ENCODE measurements around the gene S100A10. TPM values are rescaled to one million over a fixed set of nuclear protein-coding genes. Genes with fewer than 3 reads are reported as not detected.

Gene S100A10
- total RNA-seq, 1 donor from 2014 or later = 245 TPM

GRCh38 chr1:151989211-151989862 is 4.3 kb downstream of the S100A10 start:
- no peak overlapping the region for H3K4me3 Mint-ChIP-seq (ENCODE audit: unreplicated experiment)
- no peak for DNase-seq
- H3K27me3 Mint-ChIP-seq (ENCODE audit: unreplicated experiment) = peaks cover 8% of the 10 kb centered on the region
- TF ChIP-seq CTCF (IDR thresholded peaks at IDR 0.05; ENCODE audit: partially characterized antibody, unreplicated experiment) = no peak
- no peaks in the 10 kb centered on the region for H3K36me3 Mint-ChIP-seq (ENCODE audit: unreplicated experiment)
- peaks cover 4% of the 10 kb centered on the region for H3K9me3 Mint-ChIP-seq (ENCODE audit: unreplicated experiment)
- no peak overlapping the region for H3K27ac Mint-ChIP-seq (ENCODE audit: unreplicated experiment)
- peaks cover 6% of the 10 kb centered on the region for H3K4me1 Mint-ChIP-seq (ENCODE audit: low read depth, unreplicated experiment)

DNA sequence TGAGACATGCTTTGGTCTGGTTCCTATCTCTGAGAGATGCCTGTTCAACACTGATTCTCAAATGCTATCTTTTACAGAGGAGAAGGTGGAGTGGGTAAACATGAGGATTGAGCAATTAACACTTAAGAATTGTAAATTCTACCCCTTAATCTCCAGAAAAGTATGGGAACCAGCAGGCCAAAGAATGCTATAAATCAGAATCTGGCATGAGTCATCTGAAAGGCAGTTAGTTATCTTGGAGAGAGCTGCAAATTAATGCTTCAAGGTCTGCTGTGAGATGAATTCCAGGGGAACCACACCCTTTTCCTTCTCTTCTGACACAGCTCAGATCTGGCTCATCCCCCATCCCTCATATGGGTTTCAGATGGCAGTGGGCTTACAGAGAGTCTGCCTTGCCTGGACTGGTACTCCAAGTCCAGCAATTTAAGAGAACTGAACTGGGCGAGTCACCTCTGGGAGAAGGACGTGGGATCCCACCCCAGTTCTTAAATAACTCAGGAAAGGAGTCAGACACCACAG is 5.2 kb downstream of the S100A10 start:
- H3K4me3 Mint-ChIP-seq (ENCODE audit: unreplicated experiment) = no peak overlapping the region
- H3K27ac Mint-ChIP-seq (ENCODE audit: unreplicated experiment) = no peak overlapping the region
- H3K9me3 Mint-ChIP-seq (ENCODE audit: unreplicated experiment) = peaks cover 4% of the 10 kb centered on the region
- H3K4me1 Mint-ChIP-seq (ENCODE audit: low read depth, unreplicated experiment) = peaks cover 6% of the 10 kb centered on the region
- no peaks in the 10 kb centered on the region for H3K36me3 Mint-ChIP-seq (ENCODE audit: unreplicated experiment)
- DNase-seq = no peak
- no peak for TF ChIP-seq CTCF (IDR thresholded peaks at IDR 0.05; ENCODE audit: partially characterized antibody, unreplicated experiment)
- H3K27me3 Mint-ChIP-seq (ENCODE audit: unreplicated experiment) = peaks cover 8% of the 10 kb centered on the region

- no peak for DNase-seq
- H3K27ac Mint-ChIP-seq (ENCODE audit: unreplicated experiment) = no peak overlapping the region
- peaks cover 9% of the 10 kb centered on the region for H3K4me1 Mint-ChIP-seq (ENCODE audit: low read depth, unreplicated experiment)
Measured at GRCh38 chr1:151986501-151987190, 7.0 kb downstream of the S100A10 start.

DNA sequence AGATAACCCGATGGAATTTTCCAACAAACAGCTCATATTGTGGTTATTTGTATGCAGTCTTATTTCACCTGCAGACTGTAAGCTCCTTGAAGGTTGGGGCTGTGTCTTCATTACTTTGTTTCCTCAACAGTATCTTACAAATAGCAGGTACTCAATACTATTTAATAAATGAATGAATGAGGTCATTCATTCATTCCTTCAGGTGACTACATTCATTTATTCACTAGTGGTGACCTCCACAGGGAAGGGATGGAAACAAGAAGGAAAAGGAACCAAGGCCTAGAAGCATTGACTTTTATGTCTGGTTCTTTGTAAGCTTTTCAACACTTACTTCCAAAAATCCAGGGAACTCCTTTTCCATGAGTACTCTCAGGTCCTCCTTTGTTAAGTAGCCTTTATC is 7.9 kb downstream of the S100A10 start:
- no peaks in the 10 kb centered on the region for H3K36me3 Mint-ChIP-seq (ENCODE audit: unreplicated experiment)

More at GRCh38 chr1:151986501-151987190, 7.0 kb downstream of the S100A10 start:
- TF ChIP-seq CTCF (IDR thresholded peaks at IDR 0.05; ENCODE audit: partially characterized antibody, unreplicated experiment) = no peak
- Mint-ChIP-seq H3K9me3 (ENCODE audit: unreplicated experiment) (peaks cover under 1% of the 10 kb centered on the region), H3K27me3 (ENCODE audit: unreplicated experiment) (no peaks in the 10 kb centered on the region), H3K36me3 (ENCODE audit: unreplicated experiment) (no peaks in the 10 kb centered on the region), H3K4me3 (ENCODE audit: unreplicated experiment) (no peak overlapping the region)

More for the DNA sequence above, 7.9 kb downstream of the S100A10 start:
- no peaks in the 10 kb centered on the region for H3K27me3 Mint-ChIP-seq (ENCODE audit: unreplicated experiment)
- H3K4me3 Mint-ChIP-seq (ENCODE audit: unreplicated experiment) = no peak overlapping the region
- no peak for DNase-seq
- peaks cover 8% of the 10 kb centered on the region for H3K4me1 Mint-ChIP-seq (ENCODE audit: low read depth, unreplicated experiment)
- H3K27ac Mint-ChIP-seq (ENCODE audit: unreplicated experiment) = no peak overlapping the region
- H3K9me3 Mint-ChIP-seq (ENCODE audit: unreplicated experiment) = no peaks in the 10 kb centered on the region
- TF ChIP-seq CTCF (IDR thresholded peaks at IDR 0.05; ENCODE audit: partially characterized antibody, unreplicated experiment) = no peak
